Mesendoderm (in vitro differentiated cells): ENCODE results near the gene PKD1.

ENCODE experiments used
- DNase-seq: peaks from one replicate; pipeline ENCODE4 v3.0.0; 2013
- H2AK5ac ChIP-seq: 2 replicates; pipeline ENCODE4 v1.6.1; 2013; ENCODE audit warnings: low read length, inconsistent platforms
- H2BK120ac ChIP-seq: 2 replicates; pipeline ENCODE4 v1.6.1; 2013; ENCODE audit warnings: low read depth, mild to moderate bottlenecking, low read length, moderate library complexity, mixed read lengths
- H2BK15ac ChIP-seq: replicated peaks from 2 replicates; pipeline ENCODE4 v1.6.1; 2013; ENCODE audit warnings: low read depth, mild to moderate bottlenecking, moderate library complexity
- H2BK5ac ChIP-seq: 2 replicates; pipeline ENCODE4 v1.6.1; 2013; ENCODE audit warnings: low read length, inconsistent platforms
- H3K18ac ChIP-seq: 2 replicates; pipeline ENCODE4 v1.6.1; 2013; ENCODE audit warnings: mild to moderate bottlenecking, low read length, mixed read lengths
- H3K23ac ChIP-seq: one replicate; pipeline ENCODE4 v1.6.1; 2013; ENCODE audit warnings: low read length
- H3K27ac ChIP-seq: 2 replicates; pipeline ENCODE4 v1.5.1; 2013; ENCODE audit warnings: low read depth, mild to moderate bottlenecking, inconsistent platforms, low read length, moderate library complexity
- H3K27me3 ChIP-seq: 2 replicates; pipeline ENCODE4 v1.6.1; 2013; ENCODE audit warnings: low read length, control low read depth, mild to moderate bottlenecking, inconsistent platforms; ENCODE audit not compliant: insufficient read depth, poor library complexity
- H3K36me3 ChIP-seq: 2 replicates; pipeline ENCODE4 v1.6.1; 2013; ENCODE audit warnings: low read length, inconsistent platforms; ENCODE audit not compliant: control insufficient read depth, insufficient read depth
- H3K4ac ChIP-seq: one replicate; pipeline ENCODE4 v1.6.1; 2013; ENCODE audit warnings: low read depth, mild to moderate bottlenecking, low read length, moderate library complexity
- H3K4me1 ChIP-seq: 2 replicates; pipeline ENCODE4 v1.6.1; 2013; ENCODE audit warnings: low read depth, low read length, inconsistent platforms; ENCODE audit not compliant: control insufficient read depth
- H3K4me2 ChIP-seq: 2 replicates; pipeline ENCODE4 v1.6.1; 2013; ENCODE audit warnings: low read length
- H3K4me3 ChIP-seq: 2 replicates; pipeline ENCODE4 v1.5.1; 2013; ENCODE audit warnings: mild to moderate bottlenecking, low read length
- H3K56ac ChIP-seq: one replicate; pipeline ENCODE4 v1.6.1; 2013; ENCODE audit warnings: low read length
- H3K79me1 ChIP-seq: 2 replicates; pipeline ENCODE4 v1.6.1; 2013; ENCODE audit warnings: low read length, inconsistent platforms
- H3K79me2 ChIP-seq: 2 replicates; pipeline ENCODE4 v1.6.1; 2013; ENCODE audit warnings: mild to moderate bottlenecking, low read length; ENCODE audit not compliant: control insufficient read depth, insufficient read depth
- H3K9ac ChIP-seq: 2 replicates; pipeline ENCODE4 v1.6.1; 2013; ENCODE audit warnings: low read length, inconsistent platforms
- H4K5ac ChIP-seq: one replicate; pipeline ENCODE4 v1.6.1; 2013; ENCODE audit warnings: low read length
- H4K8ac ChIP-seq: one replicate; pipeline ENCODE4 v1.6.1; 2013; ENCODE audit warnings: low read depth, mild to moderate bottlenecking, control low read depth, low read length, moderate library complexity
- WGBS: extraction: QIAGEN DNeasy Blood & Tissue Kit; methylation state at CpG from one replicate; pipeline ENCODE4 v1.1.7; 2013; ENCODE audit warnings: low lambda C conversion rate, missing lambda C conversion rate; ENCODE audit not compliant: insufficient coverage; ENCODE audit errors: extremely low coverage; 5-methylcytosine and 5-hydroxymethylcytosine counted together

Gene PKD1

GRCh38 chr16:2081201-2082084 lies 54.3 kb downstream of the PKD1 start:
- H3K23ac ChIP-seq: no peak overlapping the region
- no peak overlapping the region for H4K8ac ChIP-seq
- no peak for DNase-seq
- peaks cover 4% of the 10 kb centered on the region for H3K36me3 ChIP-seq
- H3K9ac ChIP-seq: no peak overlapping the region
- no peaks in the 10 kb centered on the region for H3K27me3 ChIP-seq
- no peak overlapping the region for H2BK120ac ChIP-seq
- H3K4ac ChIP-seq: no peak overlapping the region
- no peaks in the 10 kb centered on the region for H3K4me1 ChIP-seq
- WGBS: no CpG with 5 or more reads among the region's 35 CpGs
- no peak overlapping the region for H2BK15ac ChIP-seq
- H3K56ac ChIP-seq: no peak overlapping the region
- no peak overlapping the region for H4K5ac ChIP-seq
- H3K4me2 ChIP-seq: no peak overlapping the region
- no peak overlapping the region for H3K18ac ChIP-seq
- no peaks in the 10 kb centered on the region for H3K79me2 ChIP-seq
- no peak overlapping the region for H3K27ac ChIP-seq
- H2AK5ac ChIP-seq: no peak overlapping the region
- no peak overlapping the region for H2BK5ac ChIP-seq
- no peak overlapping the region for H3K4me3 ChIP-seq
- no peaks in the 10 kb centered on the region for H3K79me1 ChIP-seq

GRCh38 chr16:2079991-2080390 lies 55.7 kb downstream of the PKD1 start:
- H3K9ac ChIP-seq: no peak overlapping the region

DNA sequence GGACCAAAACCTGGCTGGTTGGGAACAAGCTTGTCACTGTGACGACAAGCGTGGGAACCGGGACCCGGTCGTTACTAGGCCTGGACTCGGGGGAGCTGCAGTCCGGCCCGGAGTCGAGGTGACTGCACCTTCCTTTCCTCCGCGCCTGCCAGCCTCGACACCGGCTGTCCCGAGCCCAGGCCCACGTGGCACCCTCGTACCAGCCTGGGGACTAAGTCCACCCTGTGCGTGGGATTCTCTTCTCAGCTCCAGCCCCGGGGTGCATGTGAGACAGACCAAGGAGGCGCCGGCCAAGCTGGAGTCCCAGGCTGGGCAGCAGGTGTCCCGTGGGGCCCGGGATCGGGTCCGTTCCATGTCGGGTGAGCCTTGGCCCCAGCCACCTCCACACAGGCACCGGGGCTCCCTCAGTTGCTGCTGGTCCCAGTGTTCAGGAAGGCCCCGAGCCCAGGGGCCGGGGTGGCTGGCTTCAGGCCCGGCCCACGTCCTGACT lies 56.3 kb downstream of the PKD1 start:
- no peak overlapping the region for H3K4ac ChIP-seq
- no peak overlapping the region for H3K23ac ChIP-seq
- no peak overlapping the region for H2AK5ac ChIP-seq
- H3K36me3 ChIP-seq: peaks cover 3% of the 10 kb centered on the region
- H3K79me2 ChIP-seq: no peaks in the 10 kb centered on the region
- H2BK5ac ChIP-seq: no peak overlapping the region
- H3K79me1 ChIP-seq: no peaks in the 10 kb centered on the region
- no CpG with 5 or more reads among the region's 30 CpGs for WGBS
- H3K27ac ChIP-seq: no peak overlapping the region
- H2BK15ac ChIP-seq: no peak overlapping the region
- H4K5ac ChIP-seq: no peak overlapping the region
- no peaks in the 10 kb centered on the region for H3K27me3 ChIP-seq
- H2BK120ac ChIP-seq: no peak overlapping the region
- no peak overlapping the region for H3K4me2 ChIP-seq
- no peak overlapping the region for H3K4me3 ChIP-seq
- H3K4me1 ChIP-seq: no peaks in the 10 kb centered on the region
- H3K9ac ChIP-seq: no peak overlapping the region
- no peak overlapping the region for H3K18ac ChIP-seq
- no peak overlapping the region for H3K56ac ChIP-seq
- H4K8ac ChIP-seq: no peak overlapping the region
- DNase-seq: no peak

More at GRCh38 chr16:2079991-2080390, 55.7 kb downstream of the PKD1 start:
- Histone ChIP-seq H3K4me1 (no peaks in the 10 kb centered on the region), H3K27ac (no peak overlapping the region), H4K8ac (no peak overlapping the region), H3K79me1 (no peaks in the 10 kb centered on the region), H3K79me2 (no peaks in the 10 kb centered on the region), H3K36me3 (peaks cover 3% of the 10 kb centered on the region), H3K27me3 (no peaks in the 10 kb centered on the region), H2BK120ac (no peak overlapping the region), H3K18ac (no peak overlapping the region), H2BK5ac (no peak overlapping the region), H2BK15ac (no peak overlapping the region), H3K56ac (no peak overlapping the region), H3K4ac (no peak overlapping the region), H3K23ac (no peak overlapping the region), H4K5ac (no peak overlapping the region), H2AK5ac (no peak overlapping the region), H3K4me2 (no peak overlapping the region), H3K4me3 (no peak overlapping the region)
- DNase-seq: no peak
- WGBS: no CpG with 5 or more reads among the region's 16 CpGs

GRCh38 chr16:2078691-2079090 lies 57.0 kb downstream of the PKD1 start:
- Histone ChIP-seq H3K36me3 (peaks cover 3% of the 10 kb centered on the region), H3K23ac (no peak overlapping the region), H3K56ac (no peak overlapping the region), H3K79me1 (no peaks in the 10 kb centered on the region), H3K4me1 (no peaks in the 10 kb centered on the region), H3K9ac (no peak overlapping the region), H2BK5ac (no peak overlapping the region), H3K4me2 (no peak overlapping the region), H3K27ac (no peak overlapping the region), H4K8ac (no peak overlapping the region), H2BK15ac (no peak overlapping the region), H2AK5ac (no peak overlapping the region), H3K4ac (no peak overlapping the region), H3K27me3 (no peaks in the 10 kb centered on the region), H4K5ac (no peak overlapping the region), H3K4me3 (no peak overlapping the region), H3K79me2 (no peaks in the 10 kb centered on the region), H3K18ac (no peak overlapping the region), H2BK120ac (no peak overlapping the region)
- DNase-seq: no peak
- WGBS: no CpG with 5 or more reads among the region's 23 CpGs

DNA sequence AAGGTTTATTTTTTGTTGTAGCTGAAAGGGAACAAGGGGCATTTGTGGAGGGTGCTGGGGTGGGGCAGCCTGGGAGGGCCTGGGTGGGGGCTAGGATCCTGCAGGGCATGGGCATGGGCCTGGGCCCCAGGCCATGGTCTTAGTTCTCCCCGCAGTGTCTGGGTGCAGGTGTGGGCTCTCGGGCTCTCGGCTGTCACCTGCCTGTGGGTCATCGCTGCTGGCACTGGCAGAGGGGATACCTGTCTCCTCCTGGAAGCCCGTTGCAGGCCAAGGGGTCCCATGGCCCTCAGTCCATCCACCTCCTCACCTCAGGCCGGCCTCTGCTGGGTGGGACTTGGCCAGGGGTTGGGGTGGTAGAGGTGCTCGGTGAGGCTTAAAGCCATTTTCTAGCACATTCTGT lies 57.6 kb downstream of the PKD1 start:
- no CpG with 5 or more reads among the region's 7 CpGs for WGBS
- no peak overlapping the region for H2AK5ac ChIP-seq
- H3K9ac ChIP-seq: no peak overlapping the region
- no peak overlapping the region for H3K4ac ChIP-seq
- H4K8ac ChIP-seq: no peak overlapping the region
- no peak overlapping the region for H3K4me2 ChIP-seq
- H3K36me3 ChIP-seq: peaks cover 3% of the 10 kb centered on the region
- H2BK5ac ChIP-seq: no peak overlapping the region
- no peak overlapping the region for H4K5ac ChIP-seq
- no peak overlapping the region for H2BK120ac ChIP-seq
- no peaks in the 10 kb centered on the region for H3K27me3 ChIP-seq
- no peak overlapping the region for H2BK15ac ChIP-seq
- no peak overlapping the region for H3K4me3 ChIP-seq
- no peak for DNase-seq
- H3K79me2 ChIP-seq: no peaks in the 10 kb centered on the region
- H3K23ac ChIP-seq: no peak overlapping the region
- no peak overlapping the region for H3K27ac ChIP-seq
- H3K79me1 ChIP-seq: no peaks in the 10 kb centered on the region
- H3K4me1 ChIP-seq: no peaks in the 10 kb centered on the region
- no peak overlapping the region for H3K18ac ChIP-seq
- H3K56ac ChIP-seq: no peak overlapping the region
